Cardiac septum (tissue), 1 donor: Measurements from ENCODE around the gene CES4A. TPM values are rescaled to one million over a fixed set of nuclear protein-coding genes. Genes with fewer than 3 reads are reported as not detected.
"Not testable (repeated sequence)": the region's sequence is repeated elsewhere in the genome, so short reads cannot be mapped to it uniquely, and the experiment has no call there.

Source experiments
- DNase-seq: peaks from one replicate; pipeline ENCODE4 v3.0.0-alpha.2; 2020; ENCODE audit warnings: low spot score
- intact Hi-C: fragments of 100-400 bp; cut with DNase I; formaldehyde crosslinking; loops from one replicate; pipeline ENCODE4 v1.14.0; 2022
- total RNA-seq: library from RNA; stranded (reverse); fragmentation: NEBNext Ultra II Directional; extraction: Animal tissue kit (Norgen Biotek cat#: 25700); gene quantifications from one replicate; pipeline ENCODE4 v1.2.1, GENCODE V29; 2021
- donor health status: DM: no; HTN: no; CAD: no.

The CES4A gene
- total RNA-seq, 1 donor from 2014 or later: 11.9 TPM

DNA sequence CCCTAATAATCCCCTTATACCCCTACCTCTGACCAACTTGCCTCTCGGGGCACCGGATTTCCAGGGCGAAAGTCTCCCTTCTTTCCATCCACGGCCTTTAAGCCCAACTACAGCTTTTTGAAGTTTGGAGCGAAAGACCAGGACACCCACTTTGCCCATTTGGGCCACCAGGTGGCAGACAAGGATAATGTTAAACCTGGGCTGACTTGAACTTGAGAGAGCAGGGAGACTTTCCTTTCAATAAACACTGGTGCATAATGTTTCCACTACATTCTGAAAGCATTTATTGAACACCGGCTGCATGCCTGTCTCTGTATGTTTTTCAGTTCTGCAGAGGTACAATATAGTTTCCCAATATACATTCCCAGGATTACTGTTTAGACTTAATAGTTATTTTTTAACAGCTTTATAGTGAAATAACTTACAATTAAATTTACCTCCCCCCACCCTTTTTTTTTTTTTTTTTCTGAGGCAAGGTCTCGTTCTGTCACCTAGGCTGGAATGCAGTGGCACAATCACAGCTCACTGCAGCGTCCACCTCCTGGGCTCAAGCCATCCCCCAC lies 34.2 kb upstream of the CES4A start:
- no peak for DNase-seq
- intact Hi-C loops: no loop called here

DNA sequence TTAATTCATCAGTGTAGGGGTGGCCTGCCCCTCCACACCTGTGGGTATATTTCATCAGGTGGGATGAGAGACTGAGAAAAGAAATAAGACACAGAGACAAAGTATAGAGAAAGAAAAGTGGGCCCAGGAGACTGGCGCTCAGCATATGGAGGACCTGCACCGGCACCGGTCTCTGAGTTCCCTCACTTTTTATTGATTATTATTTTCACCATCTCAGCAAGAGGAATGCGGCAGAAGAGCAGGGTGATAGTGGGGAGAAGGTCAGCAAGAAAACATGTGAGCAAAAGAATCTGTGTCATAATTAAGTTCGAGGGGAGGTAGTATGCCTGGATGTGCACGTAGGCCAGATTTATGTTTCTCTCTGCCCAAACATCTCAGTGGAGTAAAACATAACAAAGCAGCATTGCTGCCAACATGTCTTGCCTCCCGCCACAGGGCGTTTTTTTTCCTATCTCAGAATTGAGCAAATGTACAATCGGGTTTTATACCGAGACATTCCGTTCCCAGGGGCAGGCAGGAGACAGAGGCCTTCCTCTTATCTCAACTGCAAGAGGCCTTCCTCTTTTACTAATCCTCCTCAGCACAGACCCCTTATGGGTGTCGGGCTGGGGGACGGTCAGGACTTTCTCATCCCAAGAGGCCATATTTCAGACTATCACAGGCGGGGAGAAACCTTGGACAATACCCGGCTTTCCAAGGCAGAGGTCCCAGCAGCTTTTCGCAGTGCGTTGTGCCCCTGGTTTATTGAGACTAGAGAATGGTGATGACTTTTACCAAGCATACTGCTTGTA lies 32.8 kb upstream of the CES4A start:
- intact Hi-C loops, DNase-seq: not testable (repeated sequence)

DNA sequence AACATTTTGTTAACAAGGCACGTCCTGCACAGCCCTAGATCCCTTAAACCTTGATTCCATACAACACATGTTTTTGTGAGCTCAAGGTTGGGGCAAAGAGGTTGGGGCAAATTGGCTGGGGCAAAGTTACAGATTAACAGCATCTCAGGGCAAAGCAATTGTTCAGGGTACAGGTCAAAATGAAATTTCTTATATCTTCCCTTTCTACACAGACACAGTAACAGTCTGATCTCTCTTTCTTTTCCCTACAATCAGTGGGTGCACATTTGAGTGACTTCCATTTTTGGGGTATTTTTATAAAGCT lies 32.3 kb upstream of the CES4A start:
- DNase-seq, intact Hi-C loops: not testable (repeated sequence)

DNA sequence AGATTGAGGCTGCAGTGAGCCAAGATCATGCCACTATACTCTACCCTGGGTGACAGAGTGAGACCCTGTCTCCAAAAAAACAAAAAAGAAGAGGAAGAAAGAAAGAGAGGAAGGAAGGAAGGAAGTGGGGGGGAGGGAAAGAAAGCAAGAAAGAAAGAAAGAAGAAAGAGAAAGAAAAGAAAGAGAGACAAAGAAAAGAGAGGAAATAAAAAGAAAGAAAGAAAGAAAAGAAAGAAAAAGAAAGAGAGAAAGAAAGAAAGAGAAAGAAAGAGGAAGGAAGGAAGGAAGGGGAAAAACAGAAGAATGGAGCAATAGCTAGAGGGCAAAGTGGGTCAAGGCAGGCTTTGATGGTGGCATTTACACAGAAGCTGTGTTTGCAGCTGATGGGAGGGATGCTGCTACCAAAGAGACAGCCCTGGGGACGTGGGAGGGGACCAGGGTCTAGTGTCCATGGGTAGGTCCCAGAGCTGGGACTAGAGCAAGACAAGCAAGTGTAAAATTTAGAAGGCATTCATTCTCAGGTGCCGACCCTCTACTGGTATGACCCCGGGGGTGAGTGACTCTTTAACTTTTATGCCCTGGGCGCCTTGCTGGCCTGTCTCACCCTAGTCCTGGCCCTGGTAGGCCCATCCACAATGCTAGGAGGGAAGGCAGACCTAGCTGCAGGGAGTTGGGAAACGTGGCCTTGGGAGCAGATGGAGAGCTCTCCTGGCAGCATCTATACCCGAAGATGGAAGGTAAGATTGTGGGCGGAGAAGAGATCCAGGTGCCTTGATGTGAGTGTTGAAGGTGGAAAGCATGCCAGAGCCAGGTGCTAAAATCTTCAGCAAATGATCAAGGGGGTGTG lies 29.3 kb upstream of the CES4A start:
- intact Hi-C loops: no loop called here

DNA sequence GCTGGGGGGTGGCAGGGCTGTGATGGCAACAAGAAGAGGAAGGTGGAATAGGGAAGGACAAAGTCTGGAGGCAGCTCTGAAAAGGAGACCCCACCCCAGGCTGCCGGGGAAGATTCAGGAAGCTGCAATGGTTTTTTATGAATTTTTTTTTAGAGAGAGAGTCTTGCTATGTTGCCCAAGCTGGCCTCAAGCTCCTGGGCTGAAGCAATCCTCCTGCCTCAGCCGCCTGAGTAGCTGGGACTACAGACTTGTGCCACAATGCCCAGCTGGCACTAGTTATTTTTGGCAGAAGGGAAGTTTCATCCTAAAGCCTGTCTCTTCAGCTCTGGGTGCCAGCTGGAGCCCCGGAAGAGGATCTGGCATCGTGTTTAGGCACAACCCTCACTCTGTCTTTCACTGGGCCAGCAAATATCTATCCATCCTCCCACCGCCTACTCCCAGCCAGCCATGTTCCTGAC lies 28.7 kb upstream of the CES4A start:
- DNase-seq: no peak
- intact Hi-C loops: no loop called here

More for the DNA sequence above, 29.3 kb upstream of the CES4A start:
- no peak for DNase-seq

DNA sequence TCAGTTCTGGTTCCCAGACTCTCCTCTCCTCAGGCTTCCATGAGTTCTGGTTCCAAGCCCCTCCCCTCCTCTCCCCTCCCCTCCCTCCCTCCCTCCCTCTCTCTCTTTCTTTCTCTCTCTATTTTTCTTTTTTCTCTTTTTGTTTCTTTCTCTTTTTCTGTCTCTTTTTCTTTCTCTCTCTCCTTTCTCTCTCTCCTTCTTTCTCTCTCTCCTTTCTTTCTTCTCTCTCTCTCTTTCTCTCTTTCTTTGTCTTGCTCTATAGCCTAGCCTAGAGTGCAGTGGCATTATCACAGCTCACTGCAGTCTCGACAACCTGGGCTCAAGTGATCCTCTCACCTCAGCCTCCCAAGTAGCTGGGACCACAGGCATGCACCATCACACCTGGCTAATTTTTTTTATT lies 28.1 kb upstream of the CES4A start:
- intact Hi-C loops: no loop called here
- DNase-seq: no peak

DNA sequence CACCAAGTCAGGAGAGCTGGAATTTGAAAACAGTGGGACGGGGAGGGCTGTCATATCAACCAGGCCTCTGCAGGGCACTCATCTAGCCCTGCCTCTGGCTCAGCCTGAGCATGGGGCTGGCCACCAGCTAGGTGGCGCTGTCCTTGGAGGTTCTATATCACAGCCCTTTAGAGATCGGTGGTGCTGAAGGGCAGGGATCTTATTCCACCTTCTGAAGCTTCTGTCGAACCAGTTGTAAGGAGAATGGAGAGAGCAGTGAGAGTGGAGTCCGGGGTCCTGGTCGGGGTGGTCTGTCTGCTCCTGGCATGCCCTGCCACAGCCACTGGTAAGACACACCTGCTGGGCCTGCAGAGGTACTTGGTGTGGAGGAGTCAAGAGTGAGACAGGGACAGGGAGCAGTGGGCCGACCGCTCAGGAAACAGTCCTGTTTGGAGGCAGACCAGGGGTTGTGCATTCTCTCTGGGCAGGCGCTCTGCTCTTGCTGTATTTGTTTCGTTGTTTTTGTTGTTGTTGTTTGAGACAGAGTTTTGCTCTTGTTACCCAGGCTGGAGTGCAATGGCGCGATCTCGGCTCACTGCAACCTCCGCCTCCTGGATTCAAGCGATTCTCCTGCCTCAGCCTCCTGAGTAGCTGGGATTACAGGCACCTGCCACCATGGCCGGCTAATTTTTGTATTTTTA lies 27.2 kb upstream of the CES4A start, which contains the start of gene CES3:
Gene CES3, plus strand, starts transcription at position 202 of the 680 bp plus-strand sequence. Its CDS starts 42 bp downstream, at position 244.
- intact Hi-C loops: no loop called here
- no peak for DNase-seq

DNA sequence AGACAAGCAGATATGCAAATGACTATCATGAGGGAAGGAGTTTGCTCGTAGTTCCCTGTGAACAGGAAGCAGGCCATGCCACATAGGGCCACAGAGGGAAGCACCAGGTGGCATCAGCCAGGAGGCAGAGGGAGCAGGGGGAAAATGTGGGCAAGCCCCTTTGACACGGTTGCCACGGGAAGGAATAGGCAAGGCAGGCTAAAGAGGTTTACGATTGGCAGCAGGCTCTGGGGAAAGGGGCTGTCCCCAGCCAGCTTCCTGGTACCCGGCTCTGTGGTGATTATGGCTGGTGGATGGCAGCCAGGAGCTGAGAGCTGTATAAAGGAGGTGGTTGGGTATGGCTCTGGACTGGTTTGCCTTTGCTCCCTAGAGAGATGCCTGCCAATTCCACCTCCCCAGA lies 26.5 kb upstream of the CES4A start:
- intact Hi-C loops: no loop called here

DNA sequence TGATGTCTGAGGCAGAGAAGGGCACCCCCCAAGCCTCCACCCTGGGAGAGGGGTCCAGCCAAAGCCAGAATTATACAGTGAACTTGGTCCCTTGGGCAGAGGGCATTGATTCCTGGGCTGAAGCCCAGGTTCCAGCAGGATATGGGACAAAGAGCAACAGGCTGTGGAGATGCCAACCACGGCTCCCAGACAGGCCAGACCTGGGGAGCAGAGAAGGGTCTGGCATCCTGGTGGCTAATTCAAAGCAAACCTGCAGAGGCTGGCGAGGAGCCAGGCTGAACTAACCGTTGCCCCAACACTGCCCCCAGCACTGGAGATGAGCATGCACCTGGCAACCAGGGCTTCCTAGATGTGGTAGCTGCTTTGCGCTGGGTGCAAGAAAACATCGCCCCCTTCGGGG lies 24.3 kb upstream of the CES4A start:
- intact Hi-C loops: no loop called here
- no peak for DNase-seq

More for the DNA sequence above, 26.5 kb upstream of the CES4A start:
- no peak for DNase-seq

DNA sequence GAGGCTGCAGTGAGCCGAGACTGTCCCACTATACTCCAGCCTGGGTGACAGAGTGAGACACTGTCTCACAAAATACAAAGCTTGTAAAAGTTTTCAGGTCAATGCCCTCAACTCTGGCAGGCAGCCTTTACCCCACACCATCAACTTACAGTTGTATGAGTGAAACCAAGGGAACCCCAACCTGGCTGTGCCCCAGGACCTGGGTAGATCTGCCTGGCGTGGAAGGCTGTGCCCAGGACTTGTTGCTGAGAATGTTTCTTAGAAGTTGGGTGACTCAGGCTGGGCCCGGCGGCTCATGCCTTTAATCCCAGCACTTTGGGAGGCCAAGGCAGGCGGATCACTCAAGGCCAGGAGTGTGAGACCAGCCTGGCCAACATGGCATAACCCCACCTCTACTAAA lies 19.5 kb upstream of the CES4A start:
- no peak for DNase-seq

DNA sequence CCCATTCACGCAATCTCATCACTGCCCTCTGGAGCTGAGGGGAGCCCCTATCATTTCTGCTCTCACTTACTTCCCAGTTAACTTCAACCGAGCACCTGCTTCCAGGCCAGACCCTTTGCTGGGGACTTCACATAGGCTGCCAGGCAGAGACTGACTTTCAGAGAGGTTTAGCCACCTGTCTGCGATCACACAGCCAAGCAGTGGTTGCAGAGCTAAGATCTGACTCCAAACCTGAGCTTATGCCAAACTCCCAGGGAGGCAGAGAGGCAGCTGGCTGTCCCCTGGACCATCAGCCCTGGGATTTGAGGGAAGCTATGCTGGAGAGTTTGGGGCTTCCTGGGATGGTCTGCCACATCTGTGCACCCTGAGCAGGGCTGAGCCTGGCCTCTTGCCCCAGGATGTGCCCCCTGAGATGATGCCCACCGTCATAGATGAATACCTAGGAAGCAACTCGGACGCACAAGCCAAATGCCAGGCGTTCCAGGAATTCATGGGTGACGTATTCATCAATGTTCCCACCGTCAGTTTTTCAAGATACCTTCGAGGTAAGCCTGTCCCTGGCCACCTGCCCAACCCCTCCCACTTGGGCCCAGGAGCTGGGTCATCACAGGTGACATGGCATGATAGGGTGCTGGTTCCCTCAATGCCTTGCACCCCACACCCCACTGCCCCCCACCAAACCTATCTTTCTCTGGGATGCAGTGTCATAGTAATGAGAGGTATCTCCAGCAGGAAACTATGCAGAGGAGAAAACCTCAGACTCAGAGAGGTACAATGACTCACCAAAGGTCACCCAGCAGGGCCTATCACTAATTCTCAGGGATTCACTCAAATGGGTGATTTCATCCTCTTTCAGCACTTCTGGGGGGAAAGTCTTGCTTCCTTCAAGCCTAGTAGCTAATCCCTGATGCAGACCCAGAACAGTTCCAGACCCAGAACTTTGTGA lies 17.3 kb upstream of the CES4A start:
- no peak for DNase-seq
- intact Hi-C loops: no loop called here

More for the DNA sequence above, 19.5 kb upstream of the CES4A start:
- intact Hi-C loops: no loop called here

DNA sequence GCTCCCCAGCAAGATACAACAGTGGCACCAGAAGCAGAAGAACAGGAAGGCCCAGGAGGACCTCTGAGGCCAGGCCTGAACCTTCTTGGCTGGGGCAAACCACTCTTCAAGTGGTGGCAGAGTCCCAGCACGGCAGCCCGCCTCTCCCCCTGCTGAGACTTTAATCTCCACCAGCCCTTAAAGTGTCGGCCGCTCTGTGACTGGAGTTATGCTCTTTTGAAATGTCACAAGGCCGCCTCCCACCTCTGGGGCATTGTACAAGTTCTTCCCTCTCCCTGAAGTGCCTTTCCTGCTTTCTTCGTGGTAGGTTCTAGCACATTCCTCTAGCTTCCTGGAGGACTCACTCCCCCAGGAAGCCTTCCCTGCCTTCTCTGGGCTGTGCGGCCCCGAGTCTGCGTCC lies 15.4 kb upstream of the CES4A start:
- DNase-seq: no peak
- intact Hi-C loops: no loop called here

DNA sequence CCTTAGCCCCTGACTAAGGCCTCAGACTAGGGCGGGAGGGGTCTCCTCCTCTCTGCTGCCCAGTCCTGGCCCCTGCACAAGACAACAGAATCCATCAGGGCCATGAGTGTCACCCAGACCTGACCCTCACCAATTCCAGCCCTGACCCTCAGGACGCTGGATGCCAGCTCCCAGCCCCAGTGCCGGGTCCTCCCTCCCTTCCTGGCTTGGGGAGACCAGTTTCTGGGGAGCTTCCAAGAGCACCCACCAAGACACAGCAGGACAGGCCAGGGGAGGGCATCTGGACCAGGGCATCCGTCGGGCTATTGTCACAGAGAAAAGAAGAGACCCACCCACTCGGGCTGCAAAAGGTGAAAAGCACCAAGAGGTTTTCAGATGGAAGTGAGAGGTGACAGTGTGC lies 14.7 kb upstream of the CES4A start:
- no peak for DNase-seq
- intact Hi-C loops: no loop called here

DNA sequence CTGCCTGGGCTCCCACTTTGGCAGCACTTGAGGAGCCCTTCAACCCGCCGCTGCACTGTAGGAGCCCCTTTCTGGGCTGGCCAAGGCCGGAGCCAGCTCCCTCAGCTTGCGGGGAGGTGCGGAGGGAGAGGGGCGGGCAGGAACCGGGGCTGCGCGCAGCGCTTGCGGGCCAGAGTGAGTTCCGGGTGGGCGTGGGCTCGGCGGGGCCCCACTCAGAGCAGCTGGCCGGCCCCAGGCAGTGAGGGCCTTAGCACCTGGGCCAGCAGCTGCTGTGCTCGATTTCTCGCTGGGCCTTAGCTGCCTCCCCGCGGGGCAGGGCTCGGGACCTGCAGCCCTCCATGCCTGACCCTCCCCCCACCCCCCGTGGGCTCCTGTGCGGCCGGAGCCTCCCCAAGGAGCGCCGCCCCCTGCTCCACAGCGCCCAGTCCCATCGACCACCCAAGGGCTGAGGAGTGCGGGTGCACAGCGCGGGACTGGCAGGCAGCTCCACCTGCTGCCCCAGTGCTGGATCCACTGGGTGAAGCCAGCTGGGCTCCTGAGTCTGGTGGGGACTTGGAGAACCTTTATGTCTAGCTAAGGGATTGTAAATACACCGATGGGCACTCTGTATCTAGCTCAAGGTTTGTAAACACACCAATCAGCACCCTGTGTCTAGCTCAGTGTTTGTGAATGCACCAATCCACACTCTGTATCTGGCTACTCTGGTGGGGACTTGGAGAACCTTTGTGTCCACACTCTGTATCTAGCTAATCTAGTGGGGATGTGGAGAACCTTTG lies 14.0 kb upstream of the CES4A start:
- intact Hi-C loops, DNase-seq: not testable (repeated sequence)

DNA sequence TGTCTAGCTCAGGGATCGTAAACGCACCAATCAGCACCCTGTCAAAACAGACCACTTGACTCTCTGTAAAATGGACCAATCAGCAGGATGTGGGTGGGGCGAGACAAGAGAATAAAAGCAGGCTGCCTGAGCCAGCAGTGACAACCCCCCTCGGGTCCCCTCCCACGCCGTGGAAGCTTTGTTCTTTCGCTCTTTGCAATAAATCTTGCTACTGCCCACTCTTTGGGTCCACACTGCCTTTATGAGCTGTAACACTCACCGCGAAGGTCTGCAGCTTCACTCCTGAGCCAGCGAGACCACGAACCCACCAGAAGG lies 13.5 kb upstream of the CES4A start:
- intact Hi-C loops: loop anchor here (5.0 kb wide), 1 partner anchor 272 kb away; the partner anchor contains the start of genes FHOD1 and SLC9A5

DNA sequence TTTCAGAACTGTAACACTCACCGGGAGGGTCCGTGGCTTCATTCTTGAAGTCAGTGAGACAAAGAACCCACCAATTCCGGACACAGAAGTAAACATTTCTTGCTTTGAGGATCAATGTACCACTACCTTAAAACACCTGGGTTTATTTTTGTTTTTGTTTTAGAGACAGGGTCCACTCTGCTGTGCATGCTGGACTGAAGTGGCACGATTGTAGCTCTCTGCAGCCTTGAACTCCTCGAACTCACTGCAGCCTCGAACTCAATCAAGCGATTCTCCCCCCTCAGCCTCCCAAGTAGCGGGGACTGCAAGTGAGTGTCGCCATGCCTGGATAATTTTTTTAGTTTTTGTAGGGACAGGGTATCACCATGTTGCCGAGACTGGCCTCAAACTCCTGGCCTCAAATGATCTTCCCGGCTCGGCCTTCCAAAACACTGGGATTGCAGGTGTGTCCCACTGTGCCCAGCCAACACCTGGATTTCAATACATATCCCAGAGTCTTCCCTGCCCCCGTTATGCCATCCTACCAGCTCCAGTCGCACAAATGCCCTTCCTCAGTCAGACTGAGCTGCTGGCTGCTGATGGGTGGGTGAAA lies 13.0 kb upstream of the CES4A start:
- intact Hi-C loops: loop anchor here (5.0 kb wide), 1 partner anchor 272 kb away; the partner anchor contains the start of genes FHOD1 and SLC9A5
- DNase-seq: no peak

More for the DNA sequence above, 13.5 kb upstream of the CES4A start:
- DNase-seq: not testable (repeated sequence)

DNA sequence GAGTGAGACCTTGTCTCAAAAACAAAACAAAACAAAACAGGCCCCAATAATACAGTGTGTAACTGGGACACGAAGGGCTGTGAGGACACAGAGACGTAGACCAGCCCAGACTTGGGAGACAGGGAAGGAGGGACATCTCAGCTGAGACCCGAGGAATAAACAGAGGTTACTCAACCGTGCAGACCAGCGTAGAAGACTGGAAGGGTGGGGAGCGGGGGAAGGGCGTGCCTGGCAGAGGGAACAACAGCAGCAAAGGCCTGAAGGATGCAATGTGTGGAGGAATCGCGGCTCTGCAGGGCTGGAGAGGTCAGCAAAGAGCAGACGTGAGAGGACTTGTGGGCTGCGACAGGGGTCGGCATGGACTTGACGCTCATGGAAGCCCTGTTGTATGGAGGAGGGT lies 11.6 kb upstream of the CES4A start:
- no peak for DNase-seq
- intact Hi-C loops: loop anchor here (5.0 kb wide), 1 partner anchor 271 kb away; the partner anchor contains the start of genes FHOD1 and SLC9A5
